A549 treated with DMSO at 1 μM for 4 hours (cell line): Measurements from ENCODE around the gene NUDT21. TPM values are rescaled to one million over a fixed set of nuclear protein-coding genes. Genes with fewer than 3 reads are reported as not detected.

Source experiments
- total RNA-seq: library from RNA; stranded (reverse); fragments of 200-300 nt; extraction: Qiagen RNA extraction; gene quantifications from 5 replicates; pipeline ENCODE4 v1.2.3, GENCODE V29; 2022; ENCODE audit warnings: low read depth

Gene NUDT21
- total RNA-seq: 111 to 132 TPM (median 118 TPM) in 5 replicates

GRCh38 chr16:56450986-56451752, at the start of gene NUDT21, which contains the start of gene OGFOD1:
Gene NUDT21 (minus strand): TSS chr16:56451332. CDS start chr16:56451202, 130 bp downstream.
Gene OGFOD1 (plus strand): TSS chr16:56451554. CDS start chr16:56451613, 59 bp downstream.

GRCh38 chr16:56425439-56425832, 25.7 kb downstream of the NUDT21 start, which contains the start of gene AMFR:
Gene AMFR (minus strand): TSS chr16:56425545. CDS start chr16:56425327, 218 bp downstream.

Other genes with a start within 250 kb of the NUDT21 start
- gene AMFR, start 25.8 kb downstream of the NUDT21 start, total RNA-seq: 58.9 to 65.8 TPM (median 64.0 TPM) in 5 replicates
- 68.3 to 93.1 TPM (median 78.2 TPM) in 5 replicates for gene OGFOD1, start 222 bp upstream of the NUDT21 start, total RNA-seq
- 13.0 to 23.1 TPM (median 19.0 TPM) in 5 replicates for gene BBS2, start 68.7 kb upstream of the NUDT21 start, total RNA-seq
- gene MT4, start 113.7 kb upstream of the NUDT21 start, total RNA-seq: not detected in 5 replicates
- 0.41 TPM in 1 of 5 replicates, not detected in the others for gene MT3, start 138.2 kb upstream of the NUDT21 start, total RNA-seq
- 570 to 812 TPM (median 625 TPM) in 5 replicates for gene MT2A, start 157.3 kb upstream of the NUDT21 start, total RNA-seq
- not detected in 5 replicates for gene MT1E, start 174.4 kb upstream of the NUDT21 start, total RNA-seq
- not detected in 5 replicates for gene MT1M, start 181.3 kb upstream of the NUDT21 start, total RNA-seq
- gene MT1A, start 187.3 kb upstream of the NUDT21 start, total RNA-seq: 15.4 to 17.7 TPM (median 15.7 TPM) in 5 replicates
- gene MT1B, start 200.6 kb upstream of the NUDT21 start, total RNA-seq: not detected in 5 replicates
- 8.5 to 17.3 TPM (median 12.5 TPM) in 5 replicates for gene MT1F, start 206.6 kb upstream of the NUDT21 start, total RNA-seq
- gene MT1G, start 216.7 kb upstream of the NUDT21 start, total RNA-seq: not detected in 5 replicates
- not detected in 5 replicates for gene MT1H, start 218.5 kb upstream of the NUDT21 start, total RNA-seq
- 148 to 278 TPM (median 167 TPM) in 5 replicates for gene MT1X, start 231.1 kb upstream of the NUDT21 start, total RNA-seq